ENCODE measurements around the gene PPIG.
"Not testable (repeated sequence)": the region's sequence is repeated elsewhere in the genome, so short reads cannot be mapped to it uniquely, and the experiment has no call there.

The PPIG gene

DNA sequence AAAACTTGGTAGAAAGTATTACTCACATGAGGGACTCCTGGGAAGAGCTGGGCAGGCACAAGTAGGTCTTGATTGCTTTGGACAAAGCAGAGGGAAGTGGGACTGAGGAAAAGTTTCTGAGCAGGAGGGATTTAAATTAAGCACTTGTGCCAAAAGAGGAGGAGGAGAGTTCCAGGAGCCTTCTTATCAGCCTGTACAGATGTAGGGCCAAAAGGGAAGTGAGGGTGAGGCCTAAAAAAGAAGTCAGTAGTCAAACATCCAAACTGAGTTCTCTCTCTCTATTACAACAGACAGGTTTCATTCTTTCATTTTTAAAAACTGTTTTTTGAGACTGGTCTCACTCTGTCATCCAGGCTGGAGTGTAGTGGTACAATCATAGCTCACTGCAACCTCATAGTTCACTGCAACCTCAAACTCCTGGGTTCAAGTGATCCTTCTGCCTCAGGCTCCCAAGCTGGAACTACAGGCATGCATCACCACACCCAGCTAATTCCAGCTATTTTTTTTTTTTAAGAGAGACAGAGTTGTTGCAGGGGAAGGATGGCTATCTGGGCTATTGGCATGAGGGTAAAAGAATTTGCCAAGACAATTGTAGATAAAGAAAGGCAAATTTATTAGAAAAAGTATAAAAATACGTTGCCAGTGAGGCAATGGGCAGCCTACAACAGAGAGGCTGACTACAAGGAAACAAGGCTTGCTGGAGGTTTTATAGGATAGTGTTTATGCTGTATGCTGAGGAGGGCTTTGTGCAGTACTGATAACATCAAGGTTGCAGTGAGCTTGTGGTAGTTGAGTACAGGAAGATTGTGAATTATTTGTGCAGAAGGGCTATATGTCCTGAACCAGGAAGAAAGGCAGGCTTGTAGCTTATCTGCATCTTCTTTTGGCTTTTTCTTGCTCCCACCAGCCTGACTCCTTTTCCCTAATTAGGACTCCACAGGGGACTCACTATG, 81.1 kb downstream of the PPIG start:
- no peak for DNase-seq

DNA sequence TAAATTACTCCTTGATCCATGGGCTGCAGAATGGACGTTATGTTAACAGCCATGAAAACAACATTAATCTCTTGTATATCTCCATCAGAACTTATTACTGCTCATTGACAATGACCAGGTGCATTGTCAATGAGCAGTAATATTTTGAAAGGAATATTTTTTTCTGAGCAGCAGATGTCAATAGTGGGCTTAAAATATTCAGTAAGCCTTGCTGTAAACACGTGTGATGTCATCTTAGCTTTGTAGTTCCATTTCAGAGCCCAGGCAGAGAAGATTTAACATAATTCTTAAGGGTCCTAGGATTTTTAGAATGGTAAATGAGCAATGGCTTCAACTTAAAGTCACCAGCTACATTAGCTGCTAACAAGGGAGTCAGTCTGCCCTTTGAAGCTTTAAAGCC, 83.4 kb downstream of the PPIG start:
- DNase-seq: no peak

DNA sequence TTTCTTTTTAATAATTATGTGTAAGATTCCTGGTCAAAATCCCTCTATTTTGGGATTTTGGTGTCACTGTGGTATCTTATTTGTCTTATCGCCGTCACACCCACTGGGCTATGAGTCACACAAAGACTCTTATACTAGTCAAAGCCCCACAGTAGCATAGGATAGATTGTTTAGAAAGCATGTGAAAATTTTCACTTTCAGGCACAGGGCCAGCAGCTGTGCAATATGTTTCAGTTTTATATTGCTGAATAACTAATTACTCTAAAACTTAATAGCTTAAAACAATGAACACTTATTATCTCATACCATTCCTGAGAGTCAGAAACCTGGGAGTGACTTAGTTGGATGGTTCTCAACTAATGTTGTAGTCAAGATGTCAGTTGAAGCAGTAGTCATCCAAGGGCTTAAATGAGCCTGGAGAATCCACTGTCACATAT, 86.1 kb downstream of the PPIG start:
- no peak for DNase-seq

DNA sequence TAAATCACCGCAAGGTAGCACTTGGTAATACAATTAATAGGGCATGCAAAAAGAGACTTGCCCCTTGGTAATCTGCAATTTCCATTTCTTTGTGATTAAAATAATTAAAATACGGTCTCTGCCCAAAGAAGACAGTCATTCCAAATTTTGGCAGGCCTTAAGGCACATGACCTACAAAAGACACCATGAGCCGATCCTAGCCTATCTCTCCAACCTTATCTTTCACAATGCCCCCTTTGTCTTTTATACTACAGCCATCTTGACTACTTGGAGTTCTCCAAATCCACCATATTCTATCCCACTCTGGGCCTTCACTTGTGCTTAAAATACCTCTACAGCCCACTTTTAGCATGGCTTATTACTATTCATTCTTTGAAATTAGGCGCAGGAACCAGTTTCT, 86.8 kb downstream of the PPIG start:
- no peak for DNase-seq

DNA sequence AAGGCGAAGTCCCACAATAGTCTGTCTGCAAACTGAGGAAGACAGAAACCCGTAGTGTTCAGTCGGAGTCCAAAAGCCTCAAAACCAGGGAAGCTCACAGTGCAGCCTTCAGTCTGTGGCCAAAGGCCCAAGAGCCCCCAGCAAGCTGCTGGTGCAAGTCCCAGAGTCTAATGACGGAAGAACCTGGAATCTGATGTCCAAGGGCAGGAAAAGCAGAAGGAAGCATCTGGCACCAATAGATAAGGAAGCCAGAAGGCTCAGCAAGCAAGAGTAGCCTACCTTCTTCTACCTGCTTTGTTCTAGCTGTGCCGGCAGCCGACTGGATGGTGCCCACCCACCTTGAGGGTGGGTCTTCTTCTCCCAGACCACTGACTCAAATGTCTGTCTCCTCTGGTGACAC, 88.3 kb downstream of the PPIG start:
- no peak for DNase-seq

DNA sequence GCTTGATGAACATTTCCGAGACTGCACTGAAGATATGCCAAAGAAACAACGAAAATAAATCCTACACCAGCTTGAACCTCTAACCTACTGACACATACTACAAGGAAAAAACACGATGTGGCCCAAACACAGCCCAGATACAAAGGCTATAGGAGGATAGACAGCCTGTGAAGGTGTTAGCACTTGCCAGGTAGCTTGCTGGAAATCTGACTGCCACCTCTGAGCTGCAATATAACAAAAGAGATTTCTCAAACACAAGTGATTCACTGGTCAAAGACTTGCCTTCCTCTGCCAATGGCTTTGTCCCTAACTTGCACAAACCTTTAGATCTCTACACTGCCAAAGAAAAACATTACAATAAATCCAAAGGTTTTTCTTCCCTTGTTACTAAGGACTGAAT, 89.0 kb downstream of the PPIG start:
- DNase-seq: no peak

DNA sequence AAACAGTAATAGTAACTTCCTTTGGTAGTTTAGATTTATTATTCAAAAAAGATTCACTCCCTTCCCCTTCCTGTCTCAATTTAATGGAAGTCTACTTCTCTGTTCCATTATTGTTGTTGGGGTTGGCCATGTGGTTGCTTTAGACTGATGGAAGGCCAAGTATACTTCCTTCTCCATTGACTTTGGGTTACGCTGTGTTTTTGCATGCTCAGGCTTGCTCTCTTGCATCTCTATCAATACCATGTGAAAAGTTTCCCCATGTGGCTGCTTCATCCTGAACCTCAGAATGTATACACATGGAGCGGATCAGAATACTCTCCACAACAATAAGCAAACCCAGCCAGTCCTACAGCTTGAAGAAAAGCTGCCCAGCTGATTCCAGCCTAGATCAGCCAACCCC, 89.8 kb downstream of the PPIG start:
- no peak for DNase-seq

DNA sequence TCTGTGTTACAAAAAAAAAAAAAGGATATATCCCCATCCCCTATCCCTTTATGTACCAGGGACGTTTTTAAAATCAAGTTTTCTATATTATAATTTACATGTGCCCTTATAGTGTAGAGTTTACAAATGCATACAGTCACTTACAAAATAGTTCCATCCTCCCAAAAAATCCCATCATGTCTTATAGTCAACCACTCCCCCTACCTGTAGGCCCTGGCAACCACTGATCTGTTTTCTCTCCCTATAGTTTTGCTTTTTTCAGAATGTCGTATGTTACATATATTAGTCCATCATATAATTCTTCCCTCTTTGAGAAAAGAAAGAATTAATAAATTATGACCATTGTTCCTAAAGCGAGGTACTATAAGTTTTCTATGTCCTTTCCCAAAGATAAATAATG, 92.2 kb downstream of the PPIG start:
- no peak for DNase-seq

DNA sequence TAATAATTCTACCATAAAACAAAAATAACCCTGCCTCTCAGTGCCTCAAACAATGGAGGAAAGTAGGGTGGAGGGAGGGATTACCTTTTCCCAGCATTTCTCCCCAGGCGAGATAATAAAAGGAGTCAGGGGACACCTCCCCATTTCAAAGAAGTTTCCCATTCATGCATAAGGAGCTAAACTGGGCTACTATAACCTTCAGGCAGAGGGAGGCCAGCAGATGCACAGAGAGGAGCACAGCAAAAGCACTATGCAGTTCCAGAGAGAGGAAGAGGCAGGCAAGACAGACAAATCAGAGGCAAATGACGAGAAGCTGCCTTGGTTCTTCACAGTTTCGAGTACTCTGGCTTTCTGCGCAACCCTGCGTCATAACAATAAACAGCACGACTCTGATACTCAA, 92.7 kb downstream of the PPIG start:
- no peak for DNase-seq

DNA sequence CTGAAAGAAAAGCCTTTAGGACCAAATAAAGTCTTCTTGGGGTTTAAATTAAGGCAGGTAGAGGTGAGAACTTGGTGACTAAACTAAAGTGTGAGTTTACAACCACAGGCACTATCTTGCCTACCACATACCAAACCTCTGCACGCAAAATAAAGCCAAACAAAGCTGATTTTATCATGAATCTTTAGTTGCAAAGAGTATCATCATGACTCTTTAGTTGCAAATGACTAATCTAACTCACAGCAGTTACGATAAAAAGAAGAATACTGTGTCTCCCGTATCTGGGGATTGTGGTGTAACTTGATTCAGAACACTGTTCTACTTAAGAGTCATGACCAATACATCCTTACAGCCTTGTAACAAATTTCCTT, 98.9 kb downstream of the PPIG start:
- no peak for DNase-seq

DNA sequence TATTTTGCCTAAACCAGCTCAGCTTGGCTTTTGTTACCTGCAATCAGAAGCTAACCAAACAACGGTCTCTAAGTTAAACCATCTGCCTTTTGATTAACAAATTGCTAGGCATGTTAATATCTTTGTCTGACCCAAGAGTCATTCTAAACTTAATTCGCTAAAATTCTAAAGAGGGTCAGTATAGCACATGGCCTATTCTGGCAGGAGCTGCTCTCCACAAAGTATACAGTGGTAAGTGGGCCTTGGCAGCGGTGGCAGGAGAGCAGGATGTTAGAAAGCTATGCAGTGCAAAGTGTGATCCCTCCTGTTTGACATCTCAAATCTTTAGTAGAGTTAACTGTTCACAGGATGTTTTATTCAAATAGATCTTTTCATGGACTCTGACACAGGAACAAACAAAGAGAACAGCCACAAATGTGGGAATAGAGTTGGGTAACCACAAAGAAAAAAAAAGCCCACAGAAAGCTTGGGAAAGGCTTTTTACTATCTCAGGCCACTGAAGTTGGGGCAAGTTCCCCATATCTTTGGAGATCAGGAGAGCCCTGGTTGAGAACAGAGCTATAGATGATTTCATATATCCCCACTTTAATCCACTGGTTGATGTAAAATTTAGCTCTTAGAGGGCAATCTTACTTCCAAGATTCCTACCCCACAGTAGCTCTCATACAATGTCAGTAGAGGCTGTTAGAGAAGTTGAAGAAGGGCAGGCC, 99.4 kb downstream of the PPIG start:
- no peak for DNase-seq

DNA sequence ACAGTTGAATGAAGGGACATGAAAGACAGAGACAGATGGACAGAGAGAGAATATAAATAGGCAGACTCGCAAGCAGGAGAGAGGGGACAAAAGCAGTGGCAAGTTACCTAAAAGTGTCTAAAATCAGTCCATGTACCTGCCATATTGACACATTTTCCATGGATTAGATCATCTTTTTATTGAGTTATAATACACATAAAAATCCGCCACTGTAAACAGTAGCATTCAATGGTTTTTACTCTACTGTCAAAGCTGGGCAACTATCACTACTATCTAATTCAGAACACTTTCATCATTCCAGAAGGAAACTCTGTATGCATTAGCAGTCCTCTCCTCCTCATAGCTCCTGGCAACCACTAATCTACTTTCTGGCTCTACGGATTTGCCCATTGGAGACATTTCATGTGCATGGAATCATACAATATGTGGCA, 100.0 kb downstream of the PPIG start:
- no peak for DNase-seq

DNA sequence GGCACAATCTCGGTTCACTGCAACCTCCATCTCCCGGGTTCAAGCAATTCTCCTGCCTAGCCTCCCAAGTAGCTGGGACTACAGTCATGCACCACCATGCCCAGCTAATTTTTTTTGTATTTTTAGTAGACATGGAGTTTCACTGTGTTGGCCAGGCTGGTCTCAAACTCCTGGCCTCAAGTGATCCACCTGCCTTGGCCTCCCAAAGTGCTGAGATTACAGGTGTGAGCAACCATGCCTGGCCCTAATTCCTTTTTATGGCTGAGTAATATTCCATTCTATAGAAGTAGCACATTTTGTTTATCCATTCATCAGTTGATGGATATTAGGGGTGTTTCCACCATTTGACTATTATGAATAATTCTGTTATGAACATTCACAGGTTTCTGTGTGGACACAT, 100.6 kb downstream of the PPIG start:
- not testable (repeated sequence) for DNase-seq

DNA sequence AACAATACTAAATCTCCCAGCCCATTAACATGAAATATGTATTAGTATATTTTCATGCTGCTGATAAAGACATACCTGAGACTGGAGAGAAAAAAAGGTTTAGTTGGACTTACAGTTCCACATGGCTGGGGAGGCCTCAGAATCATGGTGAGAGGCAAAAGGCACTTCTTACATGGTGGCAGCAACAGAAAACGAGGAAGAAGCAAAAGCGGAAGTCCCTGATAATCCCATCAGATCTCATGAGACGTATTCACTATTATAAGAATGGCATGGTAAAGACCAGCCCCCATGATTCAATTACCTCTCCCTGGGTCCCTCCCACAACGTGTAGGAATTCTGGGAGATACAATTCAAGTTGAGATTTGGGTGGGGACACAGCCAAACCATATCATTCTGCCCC, 102.7 kb downstream of the PPIG start:
- not testable (repeated sequence) for DNase-seq

DNA sequence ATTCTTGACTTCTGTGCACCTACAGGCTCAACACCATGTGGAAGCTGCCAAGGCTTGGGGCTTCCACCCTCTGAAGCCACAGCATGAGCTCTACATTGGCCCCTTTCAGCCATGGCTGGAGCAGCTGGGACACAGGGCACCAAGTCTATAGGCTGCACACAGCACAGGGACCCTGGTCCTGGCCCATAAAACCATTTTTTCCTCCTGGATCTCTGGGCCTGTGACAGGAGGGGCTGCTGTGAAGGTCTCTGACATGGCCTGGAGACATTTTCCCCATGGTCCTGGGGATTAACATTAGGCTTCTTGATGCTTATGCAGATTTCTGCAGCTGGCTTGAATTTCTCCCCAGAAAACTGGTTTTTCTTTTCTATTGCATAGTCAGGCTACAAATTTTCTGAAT, 103.8 kb downstream of the PPIG start:
- DNase-seq: not testable (repeated sequence)

DNA sequence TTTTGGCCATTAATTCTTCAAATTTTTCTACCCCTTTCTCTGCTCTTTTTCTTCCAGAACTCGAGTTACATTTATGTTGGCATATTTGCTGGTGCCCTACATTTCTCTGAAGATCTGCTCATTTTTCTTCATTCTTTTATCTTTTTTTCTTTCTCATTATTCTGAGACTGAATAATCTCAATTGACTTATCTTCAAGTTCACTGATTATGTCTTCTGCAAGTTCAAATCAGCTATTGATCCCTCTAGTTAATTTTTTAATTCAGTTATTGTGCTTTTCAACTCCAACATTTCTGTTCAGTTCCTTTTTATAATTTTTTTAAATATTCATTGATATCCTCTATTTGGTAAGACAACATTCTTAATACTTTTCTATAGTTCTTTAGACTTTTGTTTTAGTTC, 106.8 kb downstream of the PPIG start:
- DNase-seq: no peak
